Astrocyte of the hippocampus (primary cell): ENCODE data around the gene RGL1.
"Not testable (repeated sequence)": the region's sequence is repeated elsewhere in the genome, so short reads cannot be mapped to it uniquely, and the experiment has no call there.

ENCODE experiments used
- DNase-seq: peaks from one replicate; pipeline ENCODE4 v3.0.0; 2011; ENCODE audit warnings: low read depth, low spot score

Gene RGL1

DNA sequence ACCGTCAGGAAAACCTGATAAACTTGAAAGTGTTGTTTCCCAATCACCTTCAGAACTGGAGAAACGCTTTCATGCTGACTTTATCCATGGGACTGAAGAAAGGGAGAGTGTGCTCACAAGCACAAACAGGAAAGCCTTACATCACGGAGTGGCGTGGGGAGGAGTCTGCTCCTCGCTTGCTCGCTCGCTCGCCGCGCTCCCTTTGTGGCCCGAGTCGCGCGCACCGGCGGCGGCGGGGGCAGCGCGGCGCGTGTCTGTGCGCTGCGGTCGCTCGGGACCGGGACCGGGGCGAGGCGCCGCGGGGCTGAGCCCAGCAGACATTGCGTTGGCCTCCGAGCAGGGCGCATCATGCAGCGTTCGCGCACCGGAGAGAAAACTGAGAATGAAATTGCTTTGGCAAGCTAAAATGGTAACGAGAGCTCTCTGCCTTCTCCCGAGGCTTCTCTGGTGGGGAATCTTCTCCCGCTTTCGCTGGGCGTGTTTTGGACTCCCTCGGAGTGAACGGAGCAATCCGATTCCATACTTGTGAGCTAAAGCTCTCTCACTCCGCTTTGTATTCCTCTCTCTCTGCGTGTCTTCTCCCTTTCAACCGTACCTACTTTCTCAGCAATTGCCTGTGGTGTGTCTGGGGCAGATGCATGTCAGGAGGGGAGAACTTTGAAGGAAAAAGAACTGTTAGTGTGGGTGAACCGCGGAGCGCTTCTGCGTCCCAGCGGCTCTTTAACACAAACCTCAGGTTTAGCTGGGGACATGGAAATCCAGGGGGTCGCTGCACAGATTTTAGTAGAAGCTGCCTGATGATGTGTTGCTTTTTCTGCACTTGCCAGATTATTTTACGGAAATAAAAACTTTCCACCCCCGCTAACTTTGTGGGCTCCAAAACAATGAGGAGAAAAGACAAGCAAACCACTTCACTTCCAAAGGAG is at the start of gene RGL1:
Gene RGL1, plus strand, starts transcription at position 205 of the 926 bp plus-strand sequence. Its CDS starts 178 bp downstream, at position 383.
- peak; percentile 88 for DNase-seq

DNA sequence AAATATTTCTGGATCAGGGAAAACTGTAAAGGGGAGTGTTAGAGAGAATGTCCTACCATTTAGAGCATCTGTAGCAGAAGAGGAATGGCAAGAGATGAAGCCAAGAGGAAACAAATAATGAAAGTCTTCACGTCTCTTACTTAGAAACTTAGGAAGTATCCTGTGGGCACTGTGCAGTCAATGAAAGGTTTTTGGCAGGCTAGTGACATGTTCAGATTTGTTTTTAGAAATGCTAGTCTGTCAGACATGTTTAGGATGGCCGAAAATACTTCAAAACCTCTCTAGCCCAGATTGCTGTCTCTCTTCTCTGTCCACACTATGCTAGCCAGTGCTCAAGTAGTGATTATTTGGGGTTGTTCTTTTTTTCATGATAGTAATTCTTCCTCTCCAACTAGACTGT is 48.6 kb upstream of the RGL1 start:
- no peak for DNase-seq

DNA sequence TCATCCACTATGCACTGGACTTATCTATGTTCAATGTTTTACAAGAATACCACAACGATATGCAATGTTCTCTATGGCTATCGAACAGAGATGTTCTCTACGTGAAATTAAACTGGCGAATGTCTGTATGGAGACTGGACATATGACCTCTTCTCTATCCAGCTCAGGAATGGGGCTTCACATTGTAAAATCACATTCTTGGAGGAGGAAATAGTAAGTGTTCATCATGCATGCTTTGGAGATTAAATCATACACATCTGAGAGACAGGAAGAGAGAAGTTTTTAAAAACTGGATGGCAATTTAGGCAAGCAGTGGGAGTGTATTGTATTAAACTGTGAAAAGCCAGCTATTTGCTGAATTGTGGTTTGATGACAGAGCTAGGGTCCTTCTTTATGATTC is 47.9 kb upstream of the RGL1 start:
- peak; percentile 73 for DNase-seq

DNA sequence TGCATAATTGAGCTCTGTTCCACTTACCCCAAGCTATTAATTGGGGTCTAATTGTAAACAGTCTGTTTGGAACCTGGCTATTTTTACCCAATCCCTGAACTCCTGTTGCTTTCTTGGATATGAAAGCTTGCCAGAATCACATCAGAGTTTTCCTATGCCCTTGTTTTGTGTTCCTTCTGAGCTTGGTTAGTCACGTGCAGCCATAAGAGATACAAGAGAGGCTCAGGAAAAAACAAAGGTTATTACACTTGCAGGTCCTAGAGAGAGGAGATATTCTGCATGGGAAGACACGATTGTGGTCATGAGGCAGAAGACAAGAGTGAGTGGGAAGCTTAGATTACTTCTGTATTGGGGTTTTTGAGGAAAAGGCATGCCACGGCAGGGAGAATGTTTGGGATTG is 46.0 kb upstream of the RGL1 start:
- DNase-seq: peak; percentile 4

DNA sequence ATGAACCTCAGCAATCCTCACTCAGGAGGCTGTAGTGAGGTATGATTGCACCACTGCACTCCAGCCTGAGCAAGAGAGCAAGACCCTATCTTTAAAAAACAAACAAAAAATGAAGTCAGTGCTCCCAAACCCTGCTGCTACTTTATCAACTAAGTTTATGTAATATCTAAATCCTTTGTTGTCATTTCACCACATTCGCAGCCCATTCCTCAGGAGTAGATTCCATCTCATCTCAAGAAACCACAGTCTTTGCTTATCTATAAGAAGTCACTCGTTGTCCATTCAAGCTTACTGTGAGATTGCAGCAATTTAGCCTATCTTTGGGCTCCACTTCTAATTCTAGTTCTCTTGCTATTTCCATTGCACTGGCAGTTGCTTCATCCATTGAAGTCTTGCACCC is 44.3 kb upstream of the RGL1 start:
- DNase-seq: no peak

DNA sequence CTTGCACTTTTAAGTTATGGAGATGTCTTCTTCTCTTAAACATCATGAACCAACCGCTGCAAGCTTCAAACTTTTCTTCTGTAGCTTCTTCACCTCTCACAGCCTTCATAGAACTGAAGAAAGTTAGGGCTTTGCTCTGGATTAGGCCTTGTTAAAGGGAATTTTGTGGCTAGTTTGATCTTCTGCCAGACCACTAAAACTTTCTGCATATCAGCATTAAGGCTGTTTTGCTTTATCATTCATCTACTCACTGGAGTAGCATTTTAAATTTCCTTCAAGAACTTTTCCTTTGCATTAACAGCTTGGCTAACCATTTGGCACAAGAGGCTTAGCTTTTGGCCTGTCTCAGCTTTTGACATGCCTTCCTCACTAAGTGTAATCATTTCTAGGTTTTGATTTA is 43.0 kb upstream of the RGL1 start:
- DNase-seq: peak; percentile 77

DNA sequence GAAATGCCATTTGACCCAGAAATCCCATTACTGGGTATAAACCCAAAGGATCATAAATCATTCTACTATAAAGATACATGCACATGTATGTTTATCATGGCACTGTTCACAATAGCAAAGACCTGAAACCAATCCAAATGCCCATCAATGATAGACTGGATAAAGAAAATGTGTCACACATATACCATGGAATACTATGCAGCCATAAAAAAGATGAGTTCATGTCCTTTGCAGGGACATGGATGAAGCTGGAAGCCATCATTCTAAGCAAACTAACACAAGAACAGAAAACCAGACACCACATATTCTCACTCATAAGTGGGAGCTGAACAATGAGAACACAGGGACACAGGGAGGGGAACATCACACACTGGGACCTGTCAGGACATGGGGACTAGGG is 42.1 kb upstream of the RGL1 start:
- not testable (repeated sequence) for DNase-seq

DNA sequence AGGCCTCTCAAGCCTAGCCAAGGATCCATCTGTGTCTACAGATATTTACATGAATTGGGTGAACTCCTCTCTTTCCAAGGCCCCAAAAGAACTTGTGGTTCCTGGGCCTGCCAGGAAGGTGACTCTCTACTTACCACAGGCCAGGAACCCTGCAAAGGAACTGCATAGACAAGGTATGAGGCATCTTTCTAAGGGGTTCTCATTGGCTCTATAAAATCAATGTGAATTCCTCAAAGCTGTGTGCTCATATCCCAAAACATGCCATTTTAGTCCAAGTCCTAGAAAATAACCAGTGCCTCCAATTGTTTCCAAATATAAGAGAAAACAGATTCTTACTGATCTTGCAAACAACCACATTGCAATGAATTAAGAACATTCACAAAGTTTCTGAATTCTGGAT is 39.9 kb upstream of the RGL1 start:
- DNase-seq: no peak

DNA sequence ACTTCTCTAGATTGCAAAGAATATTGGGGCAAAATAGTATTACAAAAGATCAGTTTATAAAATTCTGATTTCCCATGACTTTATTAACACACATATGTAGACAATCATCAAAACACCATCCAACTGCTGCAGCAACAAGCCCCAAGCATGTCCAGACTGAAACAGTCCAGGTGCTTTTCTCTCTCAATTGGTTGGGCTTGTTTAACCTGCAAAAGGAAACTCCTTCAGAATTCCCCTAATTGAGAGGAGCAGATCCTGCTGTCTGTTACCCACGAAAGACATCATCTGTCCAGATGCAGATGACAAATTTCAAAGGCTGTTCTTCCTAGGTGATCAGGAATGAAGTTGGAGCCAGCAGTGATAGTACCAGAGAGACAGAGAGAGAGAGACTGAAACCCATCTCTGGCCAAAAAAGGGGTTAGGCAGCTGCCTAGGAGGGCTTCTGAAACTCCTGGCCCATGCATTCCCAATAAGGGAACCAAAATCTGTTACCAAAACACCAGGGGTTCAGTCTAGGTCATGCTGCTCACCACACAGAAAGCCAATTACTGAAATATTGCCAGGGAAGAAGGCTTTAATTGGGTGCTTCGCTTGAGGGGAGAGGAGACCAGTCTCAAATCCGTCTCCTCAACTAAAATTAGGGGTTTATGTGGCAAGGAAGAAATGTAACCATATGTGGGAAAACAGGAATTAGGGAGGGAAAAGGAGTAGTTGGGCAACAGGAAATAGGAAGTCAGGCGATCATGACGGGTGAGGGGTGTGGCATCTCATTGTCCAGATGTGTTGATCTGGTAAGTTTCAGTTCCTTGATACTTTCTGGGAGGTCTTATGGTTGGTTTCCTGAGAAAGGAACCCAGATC is 34.7 kb upstream of the RGL1 start:
- DNase-seq: no peak

DNA sequence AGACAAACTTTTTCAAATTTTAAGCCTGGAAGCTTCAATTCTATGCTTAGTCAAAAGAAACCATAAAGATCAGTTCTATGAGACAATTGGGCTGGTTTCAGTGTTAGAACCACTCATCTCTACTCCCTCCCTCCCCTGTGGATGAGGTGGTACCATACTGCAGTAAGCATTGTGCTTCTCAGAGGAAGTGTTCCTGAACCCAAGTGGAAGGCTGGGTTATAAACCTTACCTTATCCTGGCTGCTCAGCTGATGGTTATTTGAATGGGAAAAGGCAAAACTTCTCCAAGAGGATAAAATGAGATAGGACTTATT is 34.1 kb upstream of the RGL1 start:
- no peak for DNase-seq

DNA sequence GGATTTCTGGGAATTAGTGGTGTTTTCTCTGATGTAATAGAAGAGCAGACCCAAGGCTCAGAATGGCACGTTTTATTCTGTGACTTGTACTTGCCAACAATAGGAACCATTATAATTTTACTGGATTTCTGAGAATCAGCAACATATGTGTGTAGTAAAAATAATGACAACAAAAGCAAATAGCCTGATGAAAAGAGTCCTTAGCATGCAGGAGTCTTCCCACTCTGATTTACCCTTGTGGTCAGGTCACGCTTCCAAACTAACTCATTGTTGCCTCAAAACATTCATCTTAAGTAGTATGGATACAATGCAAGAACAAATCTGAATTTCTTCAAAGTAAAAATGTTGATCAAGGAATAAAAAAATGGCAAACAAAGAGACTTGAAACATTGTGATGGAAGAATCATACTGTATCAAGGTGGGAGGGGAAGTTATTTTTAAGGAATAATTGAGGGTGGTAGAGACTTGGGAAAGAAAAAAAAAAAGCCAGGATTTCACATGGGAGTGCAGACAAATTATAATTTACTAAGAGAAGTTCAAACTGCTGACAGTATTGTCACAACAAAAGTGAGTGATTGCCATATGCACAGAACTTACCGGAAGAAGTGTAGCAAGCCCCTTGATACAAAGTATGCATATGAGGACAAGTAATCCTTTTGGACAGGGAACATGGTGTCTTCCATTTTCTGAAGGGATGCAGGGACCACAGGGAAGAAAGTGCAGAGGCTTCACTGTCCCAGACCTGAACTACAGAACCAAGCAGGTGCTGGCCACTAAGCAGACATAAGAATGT is 31.2 kb upstream of the RGL1 start:
- no peak for DNase-seq

DNA sequence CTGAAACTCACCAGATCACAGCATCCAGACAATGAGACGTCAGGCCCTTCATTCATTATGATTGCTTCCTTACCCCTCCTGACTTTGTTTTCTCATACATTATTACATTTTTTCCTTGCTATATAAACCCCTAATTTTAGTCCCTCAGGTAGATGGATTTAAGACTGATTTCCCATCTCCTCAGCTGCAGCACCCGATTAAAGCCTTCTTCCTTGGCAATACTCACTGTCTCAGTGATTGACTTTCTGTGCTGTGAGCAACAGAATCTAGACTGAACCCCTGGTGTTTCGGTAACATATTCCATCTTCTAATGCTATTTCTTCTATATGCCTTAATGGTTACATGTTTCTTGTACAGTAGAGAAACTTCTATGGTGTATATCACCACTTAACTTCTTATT is 30.0 kb upstream of the RGL1 start:
- no peak for DNase-seq

DNA sequence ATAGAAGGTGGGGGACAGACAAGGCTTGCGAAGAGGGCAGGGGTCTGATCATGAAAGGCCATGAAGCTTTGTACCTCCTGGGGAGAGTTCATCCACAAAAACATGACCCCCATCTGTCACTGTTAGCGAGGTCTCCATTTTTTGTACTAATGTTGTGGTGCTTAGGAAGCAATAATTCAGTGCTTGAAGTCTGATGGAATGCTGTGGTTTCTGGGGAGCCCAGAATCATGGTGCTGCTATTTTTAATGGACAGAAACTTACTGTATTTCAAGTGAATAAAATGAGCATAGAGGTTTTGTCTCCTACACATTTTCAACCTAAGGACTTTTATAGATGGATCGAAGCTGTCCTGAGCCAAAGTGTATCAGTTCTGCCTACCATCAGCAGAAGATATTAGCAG is 28.2 kb upstream of the RGL1 start:
- peak; percentile 51 for DNase-seq

DNA sequence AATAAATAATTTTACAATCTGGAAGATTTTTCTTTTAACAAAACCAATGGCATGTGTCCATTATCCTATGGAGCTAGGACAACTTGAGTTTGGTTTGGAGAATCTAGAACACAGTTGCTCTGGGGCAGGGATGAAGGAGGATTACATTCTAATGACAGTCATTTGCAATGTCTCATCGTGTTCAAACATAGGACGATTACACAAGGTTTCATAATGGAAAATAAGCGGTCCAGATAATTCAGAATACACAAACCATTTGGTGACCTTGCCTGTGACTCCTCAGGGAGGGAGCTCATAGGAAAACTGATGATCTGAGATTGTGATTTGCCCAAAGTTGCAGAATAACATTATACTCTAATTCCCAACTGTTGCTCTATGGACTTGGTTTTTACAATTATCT is 27.6 kb upstream of the RGL1 start:
- DNase-seq: no peak

DNA sequence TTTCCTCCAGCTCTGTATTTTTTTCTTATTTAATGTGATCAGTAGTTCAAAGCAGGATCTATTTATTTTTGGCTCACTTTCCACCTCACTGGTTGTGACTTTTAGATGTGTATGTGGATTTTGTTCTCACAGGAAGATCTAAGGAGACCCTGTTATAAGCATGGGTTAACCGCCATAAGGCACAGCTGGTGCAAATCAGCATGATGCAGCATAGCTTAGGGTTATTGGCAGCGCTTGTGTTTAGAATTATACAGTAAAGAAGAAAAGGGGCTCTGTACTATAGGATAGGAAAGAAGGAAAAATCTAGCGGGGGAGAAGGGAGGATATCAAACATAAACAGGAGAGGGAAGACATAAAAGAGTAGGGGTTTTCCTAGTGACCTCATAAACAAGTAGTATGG is 26.9 kb upstream of the RGL1 start:
- no peak for DNase-seq

DNA sequence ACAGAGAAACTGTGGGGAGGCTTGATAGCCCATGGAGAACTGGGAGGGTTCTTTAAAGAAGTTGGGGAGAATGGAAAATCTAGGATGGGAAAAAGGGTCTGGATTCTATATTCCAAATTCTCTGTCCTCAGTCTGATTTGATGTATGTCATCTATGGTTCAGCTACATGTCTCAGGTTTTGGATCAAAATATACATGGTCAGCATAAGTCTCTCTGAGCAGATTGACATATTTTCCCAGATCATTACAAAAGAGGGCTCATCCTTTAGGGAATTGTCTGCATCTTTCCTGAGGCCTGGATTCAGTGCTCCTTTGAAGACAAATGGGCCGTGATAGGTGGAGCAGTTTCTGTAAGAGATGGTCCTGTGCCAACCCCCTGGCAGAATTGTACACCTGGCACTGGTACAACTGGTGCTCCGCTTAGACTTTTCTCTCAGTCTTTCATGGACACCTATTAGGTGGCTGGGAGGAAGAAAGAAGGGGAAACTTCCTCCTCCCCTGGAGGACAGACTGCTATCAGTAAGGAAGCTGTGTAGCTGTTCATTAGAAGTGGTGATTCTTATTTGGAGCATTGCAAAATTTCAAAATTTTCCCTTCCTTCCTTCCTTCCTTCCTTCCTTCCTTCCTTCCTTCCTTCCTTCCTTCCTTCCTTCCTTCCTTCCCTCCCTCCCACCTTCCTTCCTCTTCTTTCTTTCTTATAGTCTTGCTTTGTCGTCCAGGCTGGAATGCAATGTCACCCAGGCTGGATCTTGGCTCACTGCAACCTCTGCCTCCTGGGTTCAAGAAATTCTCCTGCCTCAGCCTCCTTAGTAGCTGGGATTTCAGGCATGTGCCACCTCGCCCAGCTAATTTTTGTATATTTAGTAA is 26.1 kb upstream of the RGL1 start:
- DNase-seq: no peak

DNA sequence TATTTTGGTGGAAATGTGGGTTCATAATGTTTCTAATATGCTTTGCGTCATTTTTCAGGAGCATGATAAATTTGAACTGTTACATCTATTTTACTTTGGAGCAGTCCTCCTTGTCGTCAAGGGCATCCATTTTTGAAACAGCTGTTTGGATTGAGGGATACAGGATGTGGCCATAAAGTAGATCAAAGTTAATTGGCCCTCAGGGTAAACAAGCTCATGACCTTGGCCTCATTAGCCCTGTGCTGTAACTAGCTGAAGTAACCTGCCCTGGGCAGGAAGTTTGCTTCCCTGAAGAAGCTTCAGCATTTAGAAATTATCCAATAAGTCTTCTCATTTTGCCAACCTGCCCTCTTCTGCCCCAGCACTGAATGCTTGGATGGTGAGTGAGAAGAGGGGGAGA is 24.8 kb upstream of the RGL1 start:
- no peak for DNase-seq

DNA sequence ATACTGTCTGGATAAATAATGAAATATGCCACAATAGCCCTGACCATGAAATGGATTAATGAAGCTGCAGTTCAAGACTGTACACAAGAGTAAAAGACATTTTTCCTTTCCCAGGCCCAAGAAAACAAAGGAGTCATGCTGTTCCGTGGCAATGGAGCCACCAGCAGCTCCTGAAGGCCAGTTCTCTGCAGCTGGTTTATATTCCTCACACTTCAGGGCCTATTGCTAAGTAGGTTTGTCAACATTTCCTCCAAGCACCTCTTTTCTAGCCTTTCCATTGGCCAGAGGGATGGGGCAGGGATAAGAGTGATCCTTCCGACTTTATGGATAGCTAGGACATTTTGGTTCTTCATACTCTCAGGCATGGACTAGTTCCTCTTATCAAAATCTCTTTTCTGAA is 24.2 kb upstream of the RGL1 start:
- no peak for DNase-seq

DNA sequence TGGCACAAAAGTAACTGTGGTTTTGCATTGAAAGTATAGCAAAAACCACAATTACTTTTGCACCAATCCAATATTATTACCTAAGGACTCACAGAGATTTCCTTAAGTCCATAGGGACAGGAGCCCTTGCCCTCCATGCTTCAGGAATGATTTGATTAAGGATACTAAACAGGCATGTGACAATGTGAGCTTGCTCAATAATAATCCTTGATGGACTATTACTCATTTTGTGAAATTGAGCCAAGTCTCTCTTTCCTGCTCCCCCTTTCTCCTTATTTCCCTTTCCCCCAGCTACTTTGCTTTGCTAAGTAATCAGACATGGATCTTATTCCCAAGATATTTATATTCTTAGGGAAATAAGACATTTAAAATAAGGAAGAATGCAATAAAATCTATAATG is 21.6 kb upstream of the RGL1 start:
- no peak for DNase-seq

DNA sequence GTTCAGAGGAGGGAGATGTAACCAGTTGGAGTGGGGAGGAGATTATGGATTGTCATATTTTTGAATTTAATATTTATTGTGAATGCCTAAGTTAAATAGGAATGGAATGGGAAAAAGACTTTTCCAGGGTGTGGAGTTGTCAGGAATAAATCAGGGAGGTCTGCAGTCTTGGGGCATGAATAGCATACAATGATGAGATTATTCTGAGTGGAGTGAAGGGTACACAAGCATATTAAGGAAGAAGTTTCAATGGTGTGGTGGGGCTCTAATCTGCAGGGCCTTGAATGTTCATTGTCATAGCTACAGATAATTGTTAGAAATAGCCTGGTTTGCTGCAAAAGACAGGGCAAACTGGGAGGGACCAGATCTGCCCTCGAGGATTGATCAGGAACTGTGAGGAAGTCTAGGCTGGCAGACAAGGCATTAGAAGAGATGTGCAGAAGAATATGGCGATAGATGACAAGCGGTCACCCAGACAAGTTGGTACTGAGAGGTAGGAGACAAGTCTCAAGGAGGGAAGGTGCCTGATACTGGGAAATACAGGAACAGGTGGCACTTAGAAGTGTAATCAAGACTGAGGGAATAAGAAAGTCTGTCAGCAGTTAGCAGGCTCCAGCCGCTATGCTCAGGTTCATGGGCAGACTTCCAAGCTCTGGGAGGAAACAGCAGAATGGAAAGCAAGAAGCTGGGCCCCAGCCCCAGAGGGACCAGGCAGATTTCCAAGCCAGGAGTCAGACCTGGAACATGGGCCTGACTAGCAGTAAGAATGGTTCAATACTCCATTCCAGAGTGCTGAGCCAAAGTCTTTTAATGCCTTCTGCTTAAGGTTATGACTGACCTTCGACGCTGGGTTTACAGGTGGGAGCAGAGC is 20.9 kb upstream of the RGL1 start:
- peak; percentile 96 for DNase-seq
